PC-9 (cell line): ENCODE measurements around the gene RHD.
"Not testable (repeated sequence)": the region's sequence is repeated elsewhere in the genome, so short reads cannot be mapped to it uniquely, and the experiment has no call there.

Experiments
- CTCF ChIP-seq: fragments of 200-600 bp; sonication (generic); conservative IDR thresholded peaks from 2 replicates; pipeline ENCODE4 v1.6.1; 2017; ENCODE audit warnings: mixed run types, antibody characterized with exemption, mild to moderate bottlenecking, moderate library complexity
- EZH2 ChIP-seq: fragments of 200-600 bp; sonication (generic); IDR thresholded peaks from 2 replicates; pipeline ENCODE4 v1.8.0; 2017; ENCODE audit warnings: antibody characterized with exemption, low read depth

- not testable (repeated sequence) for TF ChIP-seq CTCF, EZH2
Measured at GRCh38 chr1:25278358-25278757, 6.0 kb downstream of the RHD start.
